HG03196 (cell line): Measurements from ENCODE around the gene FARSA.
"Not testable (repeated sequence)": the region's sequence is repeated elsewhere in the genome, so short reads cannot be mapped to it uniquely, and the experiment has no call there.

ENCODE experiments used
- ATAC-seq: cut with Tn5 transposase; IDR thresholded peaks from one replicate; pipeline ENCODE4 v1.9.1; 2021; ENCODE audit not compliant: unreplicated experiment

FARSA gene

GRCh38 chr19:12933287-12934072 is at the start of gene FARSA:
Gene FARSA (minus strand): TSS chr19:12933711. CDS start chr19:12933696, 15 bp downstream.
- peak; percentile 42 for ATAC-seq

GRCh38 chr19:12983091-12983490 is 49.6 kb upstream of the FARSA start:
- ATAC-seq: no peak

GRCh38 chr19:12982648-12983047 is 49.1 kb upstream of the FARSA start:
- ATAC-seq: no peak

GRCh38 chr19:12979974-12980373 is 46.5 kb upstream of the FARSA start:
- ATAC-seq: no peak

GRCh38 chr19:12976109-12976508 is 42.6 kb upstream of the FARSA start:
- not testable (repeated sequence) for ATAC-seq

- ATAC-seq: no peak
Measured at GRCh38 chr19:12975221-12975741, 41.8 kb upstream of the FARSA start.

- no peak for ATAC-seq
Measured at GRCh38 chr19:12974301-12975220, 41.0 kb upstream of the FARSA start.

- no peak for ATAC-seq
Measured at GRCh38 chr19:12973236-12973635, 39.7 kb upstream of the FARSA start.

GRCh38 chr19:12970070-12970820 is 36.7 kb upstream of the FARSA start:
- no peak for ATAC-seq

- no peak for ATAC-seq
Measured at GRCh38 chr19:12969292-12969988, 35.9 kb upstream of the FARSA start, which contains the start of gene DAND5. Gene DAND5 (plus strand): TSS chr19:12969576. CDS start chr19:12969661, 85 bp downstream.

GRCh38 chr19:12967907-12968306 is 34.4 kb upstream of the FARSA start:
- ATAC-seq: no peak

- no peak for ATAC-seq
Measured at GRCh38 chr19:12965812-12966135, 32.3 kb upstream of the FARSA start.

GRCh38 chr19:12965017-12965811 is 31.7 kb upstream of the FARSA start:
- ATAC-seq: peak; percentile 78

GRCh38 chr19:12959481-12959880 is 26.0 kb upstream of the FARSA start:
- ATAC-seq: no peak

GRCh38 chr19:12957389-12957952 is 24.0 kb upstream of the FARSA start:
- ATAC-seq: not testable (repeated sequence)

GRCh38 chr19:12956446-12957388 is 23.2 kb upstream of the FARSA start, which contains the start of gene GADD45GIP1:
Gene GADD45GIP1 (minus strand): TSS chr19:12957223. CDS start chr19:12957212, 11 bp downstream.
- ATAC-seq: peak; percentile 74

- ATAC-seq: no peak
Measured at GRCh38 chr19:12955996-12956395, 22.5 kb upstream of the FARSA start.

- ATAC-seq: not testable (repeated sequence)
Measured at GRCh38 chr19:12955575-12955974, 22.1 kb upstream of the FARSA start.
